ENCODE results near the gene TRAPPC2B.
A peak's percentile ranks its signal among the peaks of the same experiment; 100 is the strongest.

- TF ChIP-seq CTCF (IDR thresholded peaks at IDR 0.05) (no peak), POLR2AphosphoS5 (IDR thresholded peaks at IDR 0.05) (peak; percentile 76 to 86 (median 85)), POLR2A (IDR thresholded peaks at IDR 0.05) (peak in 1 of 4 donors; percentile 17)
These were observed 42.9 kb upstream of the TRAPPC2B start, which contains the start of gene ZNF543 for GRCh38 chr19:57320180-57321084.
